GM18498 (cell line): ENCODE results near the gene RSPO1.
"Not testable (repeated sequence)": the region's sequence is repeated elsewhere in the genome, so short reads cannot be mapped to it uniquely, and the experiment has no call there.

ENCODE experiments used
- ATAC-seq: cut with Tn5 transposase; IDR thresholded peaks from one replicate; pipeline ENCODE4 v1.9.1; 2021; ENCODE audit warnings: mild to moderate bottlenecking, moderate library complexity; ENCODE audit not compliant: unreplicated experiment

The RSPO1 gene

GRCh38 chr1:37622131-37622530 is 12.6 kb downstream of the RSPO1 start:
- no peak for ATAC-seq

GRCh38 chr1:37621326-37621870 is 13.3 kb downstream of the RSPO1 start:
- no peak for ATAC-seq

DNA sequence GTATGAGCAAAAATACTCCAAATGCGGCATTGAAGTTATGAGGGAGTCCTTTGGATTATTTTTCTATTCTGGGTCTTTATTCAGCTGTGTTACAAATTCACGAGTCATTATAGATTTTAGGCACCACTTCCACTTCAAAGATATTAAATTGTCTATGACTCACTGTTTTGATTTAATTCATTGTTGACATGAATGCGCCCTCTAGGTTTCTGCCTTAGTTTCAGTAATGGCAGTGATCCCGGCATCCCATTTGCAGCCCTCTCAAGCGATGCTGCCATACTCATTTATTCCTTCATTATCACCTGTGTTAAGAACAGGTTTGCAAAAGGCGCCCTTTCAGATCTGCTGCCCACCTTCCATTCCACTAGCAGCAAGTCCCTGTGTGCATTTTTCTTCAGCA is 14.0 kb downstream of the RSPO1 start:
- no peak for ATAC-seq

DNA sequence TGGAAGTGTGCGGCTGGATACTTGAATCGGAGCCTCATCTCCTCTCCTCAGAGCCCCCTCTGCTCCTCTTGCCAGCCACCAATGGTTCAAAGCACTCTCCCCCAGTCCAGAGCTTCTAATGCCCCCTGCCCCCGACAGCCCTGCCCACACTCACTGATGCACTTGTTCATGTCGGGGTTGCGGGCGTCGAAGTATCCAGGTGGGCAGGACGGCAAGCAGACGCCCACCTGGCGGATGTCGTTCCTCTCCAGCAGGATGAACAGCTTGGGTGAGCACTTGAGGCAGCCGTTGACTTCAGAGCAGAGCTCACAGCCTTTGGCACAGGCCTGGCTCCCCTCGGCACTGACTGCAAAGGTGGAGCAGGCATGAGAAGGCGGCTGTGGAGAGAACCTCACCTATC is 18.4 kb downstream of the RSPO1 start:
- no peak for ATAC-seq

DNA sequence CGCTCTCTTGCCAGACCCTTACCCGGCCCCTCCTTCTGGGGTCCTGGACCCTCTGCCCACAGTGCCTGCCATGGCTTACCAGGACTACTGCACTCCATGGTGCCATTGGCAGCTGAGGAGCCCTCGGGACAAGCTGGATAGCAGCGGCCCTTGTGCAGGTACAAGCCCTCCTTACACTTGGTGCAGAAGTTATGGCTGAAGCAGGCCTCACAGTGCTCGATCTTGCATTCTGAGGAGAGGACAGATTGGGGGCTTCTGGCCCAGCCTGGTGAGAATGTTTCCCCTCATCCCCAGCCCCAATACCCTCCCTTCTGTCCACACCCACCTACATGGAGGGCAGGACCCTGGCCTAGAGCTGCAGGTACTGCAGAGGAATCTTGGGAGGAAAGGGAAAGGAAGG is 20.6 kb downstream of the RSPO1 start:
- no peak for ATAC-seq

DNA sequence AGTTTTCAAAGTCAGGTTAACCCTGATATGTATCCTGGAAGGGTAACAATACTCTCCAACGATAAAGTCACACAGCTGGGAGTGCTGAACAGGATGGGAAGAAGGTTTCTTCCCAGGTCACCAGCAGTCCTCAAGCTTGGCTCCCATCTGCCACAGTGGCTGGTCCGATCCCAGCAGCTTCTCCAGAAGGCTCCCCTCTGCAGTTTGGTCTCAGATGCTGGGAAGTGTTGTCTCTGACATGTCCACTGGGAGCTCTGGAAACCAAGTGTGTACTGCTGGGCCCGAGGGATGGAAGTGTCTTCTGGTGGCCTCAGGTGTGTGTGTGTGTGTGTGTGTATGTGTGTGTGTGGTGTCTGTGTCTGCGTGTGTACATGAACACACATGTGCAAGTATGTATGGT is 22.5 kb downstream of the RSPO1 start:
- no peak for ATAC-seq

GRCh38 chr1:37609994-37610393 is 24.7 kb downstream of the RSPO1 start:
- no peak for ATAC-seq

DNA sequence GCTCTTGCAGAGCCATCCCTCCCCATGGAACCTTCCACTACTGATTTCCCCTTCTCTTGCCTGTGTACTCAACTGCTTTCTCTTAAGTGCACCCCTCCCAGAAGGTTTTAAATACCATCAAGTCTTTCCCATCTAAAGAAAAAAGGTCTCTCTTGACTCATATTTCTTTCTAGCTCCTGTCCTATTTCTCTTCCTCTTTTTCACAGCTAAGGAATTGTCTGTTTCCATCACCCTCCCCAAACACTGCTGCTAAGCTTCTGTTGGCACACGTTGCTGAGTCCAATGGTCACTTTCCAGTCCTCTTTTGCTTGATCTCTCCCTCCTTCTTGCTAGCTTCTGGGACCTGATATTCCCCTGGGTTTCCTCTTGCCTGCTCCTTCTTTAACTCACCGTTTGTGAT is 25.7 kb downstream of the RSPO1 start:
- ATAC-seq = no peak

DNA sequence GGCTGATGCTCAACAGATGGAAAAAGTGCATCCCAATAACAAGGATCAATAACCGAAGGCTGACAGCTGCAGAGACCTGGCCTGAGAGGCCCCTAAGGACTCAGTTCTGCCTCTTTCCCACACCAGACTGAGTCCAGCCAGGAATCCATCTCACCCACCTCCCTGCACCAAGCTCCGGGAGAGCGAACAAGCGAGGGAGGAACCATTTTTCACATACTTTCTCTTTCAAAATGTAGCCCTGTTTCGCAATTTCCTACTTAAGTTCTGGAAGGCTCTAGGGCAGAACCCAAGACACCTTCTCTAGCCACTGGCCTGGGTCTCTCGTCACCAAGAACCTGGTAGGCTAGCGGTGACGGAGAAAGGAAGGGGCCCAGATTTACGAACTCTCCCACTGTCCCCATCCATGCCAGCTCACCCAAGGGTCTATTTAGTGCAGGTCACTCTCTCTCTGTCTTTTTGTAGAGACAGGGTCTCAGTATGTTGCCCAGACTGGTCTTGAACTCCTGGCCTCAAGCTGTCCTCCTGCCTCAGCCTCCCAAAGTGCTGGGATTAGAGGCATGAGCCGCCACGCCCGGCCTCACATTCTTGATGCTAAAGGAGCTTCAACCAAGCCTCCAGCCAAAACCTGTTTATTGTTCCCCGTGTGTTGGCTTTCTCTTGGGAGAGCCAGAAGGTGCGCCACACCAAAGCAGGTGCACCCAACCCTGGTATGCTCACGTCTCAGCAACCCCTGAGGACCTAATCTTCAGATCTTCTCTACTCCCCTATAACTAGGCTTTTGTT is 28.0 kb downstream of the RSPO1 start:
- no peak for ATAC-seq

GRCh38 chr1:37605806-37606474 is 28.8 kb downstream of the RSPO1 start:
- no peak for ATAC-seq

GRCh38 chr1:37605061-37605650 is 29.5 kb downstream of the RSPO1 start:
- ATAC-seq = no peak

DNA sequence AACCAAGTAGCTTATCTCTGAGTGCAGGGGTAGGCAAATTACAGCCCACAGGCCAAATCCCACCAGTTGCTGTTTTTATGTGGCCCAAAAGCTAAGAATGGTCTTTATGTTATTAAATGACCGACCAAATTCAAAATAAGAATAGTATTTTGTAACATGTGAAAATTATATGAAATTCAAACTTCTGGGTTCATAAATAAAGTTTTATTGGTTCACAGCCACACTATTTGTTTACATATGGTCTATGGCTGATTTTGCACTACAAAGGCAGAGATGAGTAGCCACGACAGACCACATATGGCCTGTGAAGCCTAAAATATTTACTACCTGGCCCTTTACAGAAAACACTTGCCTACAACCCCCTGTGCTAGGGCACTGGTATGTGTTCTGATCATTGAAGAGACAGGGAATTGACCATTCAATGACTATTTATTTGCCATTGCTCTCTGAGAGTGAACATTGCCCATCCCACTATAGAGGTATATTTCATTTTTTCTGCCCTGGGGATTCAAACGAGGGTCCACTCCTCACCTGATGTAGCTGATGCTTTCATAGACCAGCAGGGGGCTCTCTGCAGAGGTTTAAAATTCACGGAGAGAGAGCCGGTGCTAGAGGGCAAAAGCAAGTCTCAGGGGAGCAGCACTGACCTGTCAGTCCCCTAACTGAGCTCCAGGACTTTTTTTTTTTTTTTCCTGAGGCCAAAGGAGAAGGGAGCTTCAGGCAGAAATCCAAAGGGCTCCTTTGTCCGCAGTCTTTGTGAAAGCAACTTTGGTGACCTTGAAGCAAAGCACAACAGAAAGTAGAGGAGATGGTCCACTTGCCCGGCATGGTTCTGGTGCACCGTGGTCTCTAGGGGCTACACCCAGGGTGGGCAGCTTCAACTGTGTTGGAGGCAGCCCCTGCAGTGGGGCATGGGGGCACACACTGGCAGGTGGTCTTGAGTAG is 31.7 kb downstream of the RSPO1 start:
- ATAC-seq = no peak

DNA sequence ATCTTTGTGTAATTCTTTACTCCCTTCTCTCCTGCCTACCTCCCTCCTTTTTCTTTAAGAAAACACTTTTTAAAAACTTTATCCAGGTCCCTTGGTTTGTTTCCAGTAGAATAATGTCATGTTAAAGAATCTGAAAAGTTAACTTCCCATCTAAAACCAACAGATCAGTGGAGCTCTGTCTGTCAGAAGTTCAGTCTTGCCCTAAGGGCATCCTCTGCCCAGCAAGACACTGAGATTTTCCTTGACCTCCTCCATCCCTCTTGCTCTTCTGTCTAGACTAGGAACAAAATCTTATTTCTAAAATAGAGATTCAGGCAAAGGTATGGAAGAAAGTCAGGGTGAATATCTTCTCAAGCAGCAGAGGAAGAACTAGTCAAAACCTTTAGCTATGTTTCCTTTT is 33.3 kb downstream of the RSPO1 start:
- ATAC-seq = no peak

- ATAC-seq = no peak
Measured at GRCh38 chr1:37599940-37600339, 34.8 kb downstream of the RSPO1 start.

DNA sequence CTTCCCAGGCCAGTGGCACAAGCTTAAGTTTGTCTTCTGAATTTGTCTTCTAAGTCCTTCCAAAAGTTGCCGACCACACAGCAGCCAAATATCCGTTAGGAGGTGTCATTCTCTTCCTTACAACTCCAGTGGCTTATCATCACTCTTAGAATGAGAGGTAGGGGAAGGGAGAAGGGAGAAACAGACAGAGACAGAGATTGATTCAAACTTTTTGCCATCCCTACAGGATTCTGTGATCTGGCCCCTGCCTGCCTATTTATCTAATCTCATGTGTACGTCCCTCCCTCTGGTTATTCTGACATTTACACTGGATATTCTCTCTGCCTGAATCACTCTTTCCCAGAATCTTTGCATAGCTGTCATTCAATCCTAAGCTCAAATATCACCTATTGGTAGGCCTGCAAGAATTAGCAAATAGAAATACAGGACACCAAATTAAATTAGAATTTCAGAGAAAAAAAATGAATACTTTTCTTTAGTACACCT is 38.5 kb downstream of the RSPO1 start:
- ATAC-seq = no peak

DNA sequence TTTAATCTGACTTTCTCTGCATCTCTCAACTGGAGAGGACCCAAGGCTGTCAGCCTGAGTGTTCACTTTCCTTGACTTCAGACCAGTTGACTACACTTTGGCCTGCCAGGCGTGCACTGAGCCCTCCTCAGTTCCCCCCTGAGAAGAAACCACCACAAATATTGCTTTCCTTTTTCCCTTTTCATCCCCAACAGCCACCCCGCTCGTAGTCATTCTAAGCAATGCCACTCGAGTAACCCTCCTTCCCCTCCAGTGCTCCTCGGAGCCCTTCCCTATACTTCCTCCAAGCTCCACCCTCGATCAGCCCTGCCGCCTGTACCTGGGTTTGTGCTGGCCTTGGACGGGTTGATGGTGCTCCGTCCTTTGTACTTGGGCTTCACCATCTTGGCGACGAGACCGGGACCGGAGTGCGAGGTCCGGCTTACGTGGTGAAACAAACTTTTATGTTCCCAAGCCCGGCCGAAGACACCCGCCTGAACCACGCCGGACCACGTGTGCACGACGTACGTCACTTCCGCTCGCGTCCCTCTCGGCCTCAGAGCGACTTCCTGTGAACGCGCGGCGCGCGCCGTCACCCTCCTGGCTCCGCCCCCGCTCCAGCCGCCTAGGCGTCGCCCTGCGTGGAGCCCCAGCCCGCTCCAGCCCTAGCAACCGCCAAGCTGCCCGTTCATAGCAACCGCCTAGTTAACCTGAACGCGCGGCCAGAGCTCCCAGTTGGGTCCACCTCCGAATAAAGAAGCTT is 39.1 kb downstream of the RSPO1 start, which contains the start of gene GNL2:
GNL2 (minus strand) TSS at position 498 of the 742 bp plus-strand sequence; CDS start at position 383, 115 bp downstream.
- ATAC-seq = peak; percentile 98

GRCh38 chr1:37593726-37594125 is 41.0 kb downstream of the RSPO1 start:
- ATAC-seq = no peak

DNA sequence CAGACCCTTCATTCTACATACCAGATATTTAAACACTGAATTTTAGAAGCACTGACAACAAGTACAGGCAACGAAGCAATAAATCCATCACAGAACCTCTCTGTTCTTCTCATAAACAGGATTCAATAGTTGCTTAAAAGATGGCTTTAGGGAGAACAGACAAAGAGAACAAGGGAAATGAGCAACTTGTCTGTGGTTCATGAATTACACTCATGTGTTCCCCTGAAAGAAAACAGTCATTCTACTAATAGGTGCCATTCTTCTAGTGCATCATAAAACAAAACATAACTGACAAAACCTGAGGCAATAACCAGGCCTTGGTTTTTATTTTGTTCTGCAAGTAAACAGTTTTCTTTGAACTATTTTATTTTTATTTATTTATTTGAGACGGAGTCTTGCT is 45.8 kb downstream of the RSPO1 start:
- no peak for ATAC-seq

DNA sequence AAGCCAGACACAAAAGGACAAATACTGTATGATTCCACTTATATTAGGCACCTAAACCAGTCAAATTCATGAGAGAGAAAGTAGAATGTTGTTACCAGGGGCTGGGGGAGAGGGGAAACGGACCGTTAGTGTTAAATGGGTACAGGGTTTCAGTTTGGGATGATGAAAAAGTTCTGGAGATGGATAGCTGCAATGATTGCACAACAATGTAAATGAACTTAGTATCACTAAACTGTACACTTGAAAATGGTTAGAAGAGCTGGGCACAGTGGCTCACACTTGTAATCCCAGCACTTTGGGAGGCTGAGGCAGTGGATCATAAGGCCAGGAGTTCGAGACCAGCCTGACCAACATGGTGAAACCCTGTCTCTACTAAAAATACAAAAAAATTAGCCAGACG is 50.1 kb downstream of the RSPO1 start:
- ATAC-seq = not testable (repeated sequence)

GRCh38 chr1:37575692-37576091 is 59.0 kb downstream of the RSPO1 start:
- ATAC-seq = no peak
